Measurements from ENCODE around the gene CDC42BPA. TPM values are rescaled to one million over a fixed set of nuclear protein-coding genes. Genes with fewer than 3 reads are reported as not detected.

Gene CDC42BPA
- total and polyA plus RNA-seq, 9 of the 15 experiments (the other 6 are each of a cell fraction or from before 2014, with no cell fraction given), result 8.0 to 77.5 (median 52.1) TPM

GRCh38 chr1:227357171-227357926, 39.1 kb upstream of the CDC42BPA start (continued):
- no peak for TF ChIP-seq RERE (CRISPR knock-in tag; IDR thresholded peaks at IDR 0.05; ENCODE audit: borderline replicate concordance)
- no peak for TF ChIP-seq PHF20 (IDR thresholded peaks at IDR 0.05; ENCODE audit: partially characterized antibody)
- peak; percentile 90 for TF ChIP-seq JUND (IDR thresholded peaks at IDR 0.05; ENCODE audit: borderline replicate concordance, low read depth, low read length)
- peak; percentile 89; the same call in 2 of the 3 replicates for TF ChIP-seq JUND (tag; IDR thresholded peaks at IDR 0.05; ENCODE audit: borderline replicate concordance, low read depth, low read length)
- TF ChIP-seq ZNF785 (CRISPR knock-in tag; IDR thresholded peaks at IDR 0.05), result no peak
- TF ChIP-seq SMAD1 (IDR thresholded peaks at IDR 0.05; ENCODE audit: low read depth, low read length, partially characterized antibody), result no peak
- no peak for TF ChIP-seq POLR3G (IDR thresholded peaks at IDR 0.05; ENCODE audit: extremely low read depth, insufficient read length, insufficient replicate concordance)
- TF ChIP-seq ZNF263 (CRISPR knock-in tag; IDR thresholded peaks at IDR 0.05; ENCODE audit: borderline replicate concordance), result no peak
- TF ChIP-seq HDAC1 (IDR thresholded peaks at IDR 0.05), result peak; percentile 14 to 91; a peak in 2 of 4 replicates
- TF ChIP-seq JUN (IDR thresholded peaks at IDR 0.05; ENCODE audit: borderline replicate concordance, low read depth, low read length), result peak; percentile 75; the same call in 1 of the 2 replicates
- TF ChIP-seq JUN (CRISPR knock-in tag; IDR thresholded peaks at IDR 0.05; ENCODE audit: borderline replicate concordance), result no peak
- TF ChIP-seq POU5F1 (IDR thresholded peaks at IDR 0.05; ENCODE audit: borderline replicate concordance, low read depth, low read length, partially characterized antibody), result no peak
- TF ChIP-seq ESRRA (IDR thresholded peaks at IDR 0.05; ENCODE audit: borderline replicate concordance, low read depth), result peak; percentile 98
- peak; percentile 59 to 68 for TF ChIP-seq AFF1 (IDR thresholded peaks at IDR 0.05; ENCODE audit: low read depth in 1 of 2, partially characterized antibody in 2 of 2)
- no peak for TF ChIP-seq PCBP1 (IDR thresholded peaks at IDR 0.05; ENCODE audit: low read depth, low read length, poor library complexity, severe bottlenecking)
- TF ChIP-seq WHSC1 (IDR thresholded peaks at IDR 0.05; ENCODE audit: low read length), result no peak
- no peak for TF ChIP-seq ZNF347 (CRISPR knock-in tag; IDR thresholded peaks at IDR 0.05; ENCODE audit: low read depth)
- no peak for TF ChIP-seq MCM7 (IDR thresholded peaks at IDR 0.05)
- TF ChIP-seq ZNF717 (CRISPR knock-in tag; IDR thresholded peaks at IDR 0.05), result no peak
